NB4 (cell line): ENCODE measurements around the gene MACROD2.

Source experiments
- MYC ChIP-seq: IDR thresholded peaks from 2 replicates; pipeline ENCODE4 v1.6.1; 2011; ENCODE audit warnings: low read depth, low read length
- POLR2A ChIP-seq: IDR thresholded peaks from 2 replicates; pipeline ENCODE4 v1.6.1; 2011; ENCODE audit warnings: mild to moderate bottlenecking; ENCODE audit not compliant: insufficient read length; ENCODE audit errors: extremely low read depth
- TF ChIP-seq, protein P1 (sequence below): IDR thresholded peaks from one replicate; pipeline ENCODE4 v1.5.1; 2012; ENCODE audit warnings: low read depth, low read length
- TF ChIP-seq, protein P2 (sequence below): IDR thresholded peaks from 2 replicates; pipeline ENCODE4 v1.6.1; 2011; ENCODE audit warnings: low read depth, low read length

DNA sequence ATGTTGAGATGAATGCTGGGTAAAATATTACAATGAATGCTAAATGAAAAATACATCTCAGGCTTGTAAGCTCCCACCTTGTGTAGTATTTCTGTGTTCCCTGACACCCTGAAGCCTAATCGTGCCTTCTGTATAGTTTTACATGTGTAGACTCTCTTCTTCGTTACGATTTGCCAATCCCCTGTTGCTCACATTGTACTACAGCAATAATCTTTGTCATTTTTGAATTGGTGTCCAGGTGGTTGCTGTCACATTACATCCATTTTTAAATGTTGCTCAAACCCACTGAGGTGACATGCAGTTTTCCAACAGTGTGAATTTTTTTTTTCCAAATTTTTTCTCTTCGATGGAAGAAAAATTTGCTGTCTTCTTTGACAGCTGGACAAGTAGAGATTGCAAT, 642.1 kb downstream of the MACROD2 start:
- TF ChIP-seq, protein P1, sequence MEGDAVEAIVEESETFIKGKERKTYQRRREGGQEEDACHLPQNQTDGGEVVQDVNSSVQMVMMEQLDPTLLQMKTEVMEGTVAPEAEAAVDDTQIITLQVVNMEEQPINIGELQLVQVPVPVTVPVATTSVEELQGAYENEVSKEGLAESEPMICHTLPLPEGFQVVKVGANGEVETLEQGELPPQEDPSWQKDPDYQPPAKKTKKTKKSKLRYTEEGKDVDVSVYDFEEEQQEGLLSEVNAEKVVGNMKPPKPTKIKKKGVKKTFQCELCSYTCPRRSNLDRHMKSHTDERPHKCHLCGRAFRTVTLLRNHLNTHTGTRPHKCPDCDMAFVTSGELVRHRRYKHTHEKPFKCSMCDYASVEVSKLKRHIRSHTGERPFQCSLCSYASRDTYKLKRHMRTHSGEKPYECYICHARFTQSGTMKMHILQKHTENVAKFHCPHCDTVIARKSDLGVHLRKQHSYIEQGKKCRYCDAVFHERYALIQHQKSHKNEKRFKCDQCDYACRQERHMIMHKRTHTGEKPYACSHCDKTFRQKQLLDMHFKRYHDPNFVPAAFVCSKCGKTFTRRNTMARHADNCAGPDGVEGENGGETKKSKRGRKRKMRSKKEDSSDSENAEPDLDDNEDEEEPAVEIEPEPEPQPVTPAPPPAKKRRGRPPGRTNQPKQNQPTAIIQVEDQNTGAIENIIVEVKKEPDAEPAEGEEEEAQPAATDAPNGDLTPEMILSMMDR: no peak
- TF ChIP-seq MYC: no peak
- no peak for TF ChIP-seq POLR2A
- TF ChIP-seq, protein P2, sequence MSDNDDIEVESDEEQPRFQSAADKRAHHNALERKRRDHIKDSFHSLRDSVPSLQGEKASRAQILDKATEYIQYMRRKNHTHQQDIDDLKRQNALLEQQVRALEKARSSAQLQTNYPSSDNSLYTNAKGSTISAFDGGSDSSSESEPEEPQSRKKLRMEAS: no peak
